ENCODE measurements around the gene LRRC55. TPM values are rescaled to one million over a fixed set of nuclear protein-coding genes. Genes with fewer than 3 reads are reported as not detected.

Gene LRRC55
- polyA plus RNA-seq, 1 donor (not counting 4 experiments of a cell fraction or from before 2014, with no cell fraction given), result not detected

DNA sequence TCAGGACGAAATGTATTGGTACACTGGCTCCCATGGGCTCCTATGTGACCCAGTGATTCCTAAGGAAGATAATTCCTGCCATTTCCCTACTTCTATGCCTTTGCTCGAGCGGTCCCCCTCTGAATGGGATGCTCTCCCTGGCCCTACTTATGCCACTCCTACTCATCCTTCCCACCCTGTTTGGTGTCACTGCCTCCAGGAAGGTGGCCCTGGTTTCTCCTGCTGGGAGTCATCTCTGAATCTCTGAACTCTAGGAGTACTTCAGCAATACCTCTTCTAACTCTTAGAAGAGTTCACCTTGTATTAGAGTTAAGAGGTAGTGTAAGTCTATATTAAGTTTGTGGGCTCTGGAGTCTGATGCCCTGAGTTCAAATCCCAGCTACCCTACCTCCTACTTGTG lies 35.5 kb upstream of the LRRC55 start:
- Histone ChIP-seq H3K4me1 (ENCODE audit: control insufficient read depth, extremely low read depth, insufficient read depth, low read length) (no peaks in the 10 kb centered on the region), H3K36me3 (ENCODE audit: control insufficient read depth in 2 of 2, extremely low read depth in 1 of 2, insufficient read depth in 2 of 2, low read length in 2 of 2) (no peaks in the 10 kb centered on the region), H3K9me1 (ENCODE audit: control insufficient read depth, extremely low read depth, insufficient read depth, low read length) (no peaks in the 10 kb centered on the region), H3K4me2 (ENCODE audit: control insufficient read depth, extremely low read depth, insufficient read depth, low read depth, low read length) (no peak overlapping the region), H3K27me3 (ENCODE audit: control insufficient read depth, extremely low read depth, insufficient read depth, low read length) (peaks cover 2% of the 10 kb centered on the region), H3K9ac (ENCODE audit: control insufficient read depth, extremely low read depth, insufficient read depth, low read length) (no peak overlapping the region), H3K9me3 (ENCODE audit: control insufficient read depth, low read depth, low read length) (no peaks in the 10 kb centered on the region), H3K79me2 (ENCODE audit: control insufficient read depth, insufficient read depth, low read length) (no peaks in the 10 kb centered on the region), H4K20me1 (ENCODE audit: control insufficient read depth, extremely low read depth, insufficient read depth, low read length) (no peaks in the 10 kb centered on the region), H2AFZ (ENCODE audit: control insufficient read depth, low read length) (no peak overlapping the region), H3K27ac (ENCODE audit: control insufficient read depth, insufficient read depth, low read length) (no peak overlapping the region), H3K4me3 (ENCODE audit: control insufficient read depth in 2 of 3, extremely low read depth in 1 of 3, insufficient read depth in 2 of 3, low read depth in 1 of 3, low read length in 3 of 3) (no peak overlapping the region)
- FAIRE-seq (no peak), DNase-seq (ENCODE audit: low read depth, low spot score) (no peak)
- dilution Hi-C loops (cut with MboI; ENCODE audit: extremely low pct_ligation_motif_present, low sequenced_read_pairs), result no loop called here
- TF ChIP-seq EZH2 (IDR thresholded peaks at IDR 0.05; ENCODE audit: low read length) (no peak), CTCF (optimal IDR thresholded peaks at IDR 0.05 in 1 of 3, IDR thresholded peaks at IDR 0.05 in 1 of 3, conservative IDR thresholded peaks at IDR 0.05 in 1 of 3; ENCODE audit: extremely low read depth in 1 of 3, insufficient read depth in 2 of 3, low read length in 3 of 3) (no peak)

- dilution Hi-C loops (cut with MboI; ENCODE audit: extremely low pct_ligation_motif_present, low sequenced_read_pairs), result no loop called here
Observed at GRCh38 chr11:57148621-57149020, 33.1 kb upstream of the LRRC55 start.

More at GRCh38 chr11:57148621-57149020, 33.1 kb upstream of the LRRC55 start:
- Histone ChIP-seq H3K79me2 (ENCODE audit: control insufficient read depth, insufficient read depth, low read length) (no peaks in the 10 kb centered on the region), H3K36me3 (ENCODE audit: control insufficient read depth in 2 of 2, extremely low read depth in 1 of 2, insufficient read depth in 2 of 2, low read length in 2 of 2) (no peaks in the 10 kb centered on the region), H3K4me2 (ENCODE audit: control insufficient read depth, extremely low read depth, insufficient read depth, low read depth, low read length) (no peak overlapping the region), H3K9me1 (ENCODE audit: control insufficient read depth, extremely low read depth, insufficient read depth, low read length) (no peaks in the 10 kb centered on the region), H3K4me1 (ENCODE audit: control insufficient read depth, extremely low read depth, insufficient read depth, low read length) (no peaks in the 10 kb centered on the region), H4K20me1 (ENCODE audit: control insufficient read depth, extremely low read depth, insufficient read depth, low read length) (no peaks in the 10 kb centered on the region), H3K27me3 (ENCODE audit: control insufficient read depth, extremely low read depth, insufficient read depth, low read length) (peaks cover 2% of the 10 kb centered on the region), H3K4me3 (ENCODE audit: control insufficient read depth in 2 of 3, extremely low read depth in 1 of 3, insufficient read depth in 2 of 3, low read depth in 1 of 3, low read length in 3 of 3) (no peak overlapping the region), H3K27ac (ENCODE audit: control insufficient read depth, insufficient read depth, low read length) (no peak overlapping the region), H3K9me3 (ENCODE audit: control insufficient read depth, low read depth, low read length) (no peaks in the 10 kb centered on the region), H3K9ac (ENCODE audit: control insufficient read depth, extremely low read depth, insufficient read depth, low read length) (no peak overlapping the region), H2AFZ (ENCODE audit: control insufficient read depth, low read length) (no peak overlapping the region)
- TF ChIP-seq CTCF (optimal IDR thresholded peaks at IDR 0.05 in 1 of 3, IDR thresholded peaks at IDR 0.05 in 1 of 3, conservative IDR thresholded peaks at IDR 0.05 in 1 of 3; ENCODE audit: extremely low read depth in 1 of 3, insufficient read depth in 2 of 3, low read length in 3 of 3), result no peak
- no peak for TF ChIP-seq EZH2 (IDR thresholded peaks at IDR 0.05; ENCODE audit: low read length)
- FAIRE-seq, result no peak
- DNase-seq (ENCODE audit: low read depth, low spot score), result no peak

Data from keratinocyte (primary cell).